Ecto neural progenitor cell (in vitro differentiated cells): ENCODE data around the gene STX2.
"Not testable (repeated sequence)": the region's sequence is repeated elsewhere in the genome, so short reads cannot be mapped to it uniquely, and the experiment has no call there.

Source experiments
- DNase-seq: peaks from one replicate; pipeline ENCODE4 v3.0.0-alpha.2; 2018; ENCODE audit warnings: low spot score

STX2 gene

GRCh38 chr12:130870442-130871285, 31.6 kb upstream of the STX2 start:
- peak; percentile 84 for DNase-seq

- no peak for DNase-seq
Measured at GRCh38 chr12:130868412-130868811, 29.4 kb upstream of the STX2 start.

- no peak for DNase-seq
Measured at GRCh38 chr12:130863298-130863697, 24.2 kb upstream of the STX2 start.

GRCh38 chr12:130862771-130863170, 23.7 kb upstream of the STX2 start:
- not testable (repeated sequence) for DNase-seq

- no peak for DNase-seq
Measured at GRCh38 chr12:130862161-130862560, 23.1 kb upstream of the STX2 start.

- no peak for DNase-seq
Measured at GRCh38 chr12:130860311-130860710, 21.3 kb upstream of the STX2 start.

- DNase-seq = no peak
Measured at GRCh38 chr12:130859161-130859560, 20.1 kb upstream of the STX2 start.

GRCh38 chr12:130858084-130858483, 19.0 kb upstream of the STX2 start:
- DNase-seq = no peak

GRCh38 chr12:130856088-130856487, 17.0 kb upstream of the STX2 start:
- DNase-seq = no peak

- DNase-seq = no peak
Measured at GRCh38 chr12:130850418-130851021, 11.5 kb upstream of the STX2 start.

GRCh38 chr12:130849561-130850417, 10.7 kb upstream of the STX2 start:
- no peak for DNase-seq

GRCh38 chr12:130848785-130849305, 9.8 kb upstream of the STX2 start:
- DNase-seq = not testable (repeated sequence)

- not testable (repeated sequence) for DNase-seq
Measured at GRCh38 chr12:130848105-130848504, 9.1 kb upstream of the STX2 start.

- no peak for DNase-seq
Measured at GRCh38 chr12:130847112-130847511, 8.1 kb upstream of the STX2 start.

GRCh38 chr12:130846369-130846768, 7.3 kb upstream of the STX2 start:
- DNase-seq = no peak

- no peak for DNase-seq
Measured at GRCh38 chr12:130839770-130840404, 837 bp upstream of the STX2 start.

GRCh38 chr12:130838284-130838950, 633 bp downstream of the STX2 start:
- no peak for DNase-seq

GRCh38 chr12:130835436-130835835, 3.6 kb downstream of the STX2 start:
- no peak for DNase-seq

- DNase-seq = no peak
Measured at GRCh38 chr12:130835011-130835410, 4.0 kb downstream of the STX2 start.

GRCh38 chr12:130832561-130833209, 6.4 kb downstream of the STX2 start:
- DNase-seq = no peak

- DNase-seq = no peak
Measured at GRCh38 chr12:130831876-130832405, 7.1 kb downstream of the STX2 start.
